ENCODE results near the gene UBN2. TPM values are rescaled to one million over a fixed set of nuclear protein-coding genes. Genes with fewer than 3 reads are reported as not detected.

Gene UBN2
- total and polyA plus RNA-seq, 2 donors from 2014 or later = 2.0 to 22.2 TPM

DNA sequence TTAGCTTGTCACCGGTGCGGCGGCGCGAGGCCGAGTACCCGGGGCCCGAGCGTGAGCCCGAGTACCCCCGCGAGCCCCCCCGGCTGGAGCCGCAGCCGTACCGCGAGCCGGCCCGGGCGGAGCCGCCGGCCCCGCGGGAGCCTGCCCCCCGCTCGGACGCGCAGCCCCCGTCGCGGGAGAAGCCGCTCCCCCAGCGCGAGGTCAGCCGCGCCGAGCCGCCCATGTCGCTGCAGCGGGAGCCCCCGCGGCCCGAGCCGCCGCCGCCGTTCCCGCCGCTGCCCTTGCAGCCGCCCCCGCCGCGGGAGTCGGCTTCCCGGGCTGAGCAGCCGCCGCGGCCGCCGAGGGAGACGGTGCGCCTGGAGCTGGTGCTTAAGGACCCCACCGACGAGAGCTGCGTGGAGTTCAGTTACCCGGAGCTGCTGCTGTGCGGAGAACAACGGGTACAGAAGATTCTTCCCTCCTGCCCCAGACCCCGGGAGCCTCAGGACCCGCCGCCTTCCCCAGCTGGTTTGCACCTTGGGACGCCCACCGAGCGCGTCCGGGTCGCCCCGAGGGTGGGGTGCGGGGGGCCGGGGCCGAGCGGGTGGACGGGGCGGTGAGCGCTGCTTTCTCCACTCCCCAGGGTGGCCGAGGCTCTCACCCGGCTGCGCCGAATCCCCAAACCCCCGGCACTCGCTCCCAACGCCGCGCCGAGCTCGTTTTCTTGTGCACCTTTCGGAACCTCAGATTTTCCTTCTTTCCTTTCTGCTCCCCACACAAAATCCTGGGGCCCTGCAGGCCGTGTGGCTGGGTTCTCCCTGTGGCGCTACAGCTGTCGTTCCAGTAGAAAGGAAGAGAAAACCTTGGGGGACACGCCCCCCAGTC is 708 bp downstream of the UBN2 start:
- intact Hi-C loops (cut with DNase I) = no loop called here
- Histone ChIP-seq H3K27ac (ENCODE audit: low read depth in 2 of 2, low read length in 2 of 2) (peak overlapping the region; percentile 95 to 96), H3K9ac (ENCODE audit: low read length in 3 of 3) (peak overlapping the region; percentile 83 to 95 (median 95)), H3K36me3 (ENCODE audit: control insufficient read depth in 2 of 3, insufficient read depth in 3 of 3, low read length in 3 of 3) (no peaks in the 10 kb centered on the region), H3K4me3 (ENCODE audit: low read length in 3 of 3) (peak overlapping the region; percentile 88 to 96 (median 93)), H3K27me3 (ENCODE audit: control insufficient read depth, insufficient read depth, low read length) (no peaks in the 10 kb centered on the region), H3K4me1 (ENCODE audit: control insufficient read depth in 2 of 3, insufficient read depth in 2 of 3, low read depth in 1 of 3, low read length in 3 of 3) (peaks cover 0 to 7% (median 0%) of the 10 kb centered on the region in 3 donors), H3K9me3 (ENCODE audit: control insufficient read depth in 2 of 3, insufficient read depth in 1 of 3, low read length in 3 of 3) (no peaks in the 10 kb centered on the region)
- DNase-seq (peak; percentile 40 to 81 (median 52)), FAIRE-seq (no peak)
- TF ChIP-seq, protein P1, sequence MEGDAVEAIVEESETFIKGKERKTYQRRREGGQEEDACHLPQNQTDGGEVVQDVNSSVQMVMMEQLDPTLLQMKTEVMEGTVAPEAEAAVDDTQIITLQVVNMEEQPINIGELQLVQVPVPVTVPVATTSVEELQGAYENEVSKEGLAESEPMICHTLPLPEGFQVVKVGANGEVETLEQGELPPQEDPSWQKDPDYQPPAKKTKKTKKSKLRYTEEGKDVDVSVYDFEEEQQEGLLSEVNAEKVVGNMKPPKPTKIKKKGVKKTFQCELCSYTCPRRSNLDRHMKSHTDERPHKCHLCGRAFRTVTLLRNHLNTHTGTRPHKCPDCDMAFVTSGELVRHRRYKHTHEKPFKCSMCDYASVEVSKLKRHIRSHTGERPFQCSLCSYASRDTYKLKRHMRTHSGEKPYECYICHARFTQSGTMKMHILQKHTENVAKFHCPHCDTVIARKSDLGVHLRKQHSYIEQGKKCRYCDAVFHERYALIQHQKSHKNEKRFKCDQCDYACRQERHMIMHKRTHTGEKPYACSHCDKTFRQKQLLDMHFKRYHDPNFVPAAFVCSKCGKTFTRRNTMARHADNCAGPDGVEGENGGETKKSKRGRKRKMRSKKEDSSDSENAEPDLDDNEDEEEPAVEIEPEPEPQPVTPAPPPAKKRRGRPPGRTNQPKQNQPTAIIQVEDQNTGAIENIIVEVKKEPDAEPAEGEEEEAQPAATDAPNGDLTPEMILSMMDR (IDR thresholded peaks at IDR 0.05; ENCODE audit: borderline replicate concordance, extremely low read depth, insufficient read depth) = no peak

DNA sequence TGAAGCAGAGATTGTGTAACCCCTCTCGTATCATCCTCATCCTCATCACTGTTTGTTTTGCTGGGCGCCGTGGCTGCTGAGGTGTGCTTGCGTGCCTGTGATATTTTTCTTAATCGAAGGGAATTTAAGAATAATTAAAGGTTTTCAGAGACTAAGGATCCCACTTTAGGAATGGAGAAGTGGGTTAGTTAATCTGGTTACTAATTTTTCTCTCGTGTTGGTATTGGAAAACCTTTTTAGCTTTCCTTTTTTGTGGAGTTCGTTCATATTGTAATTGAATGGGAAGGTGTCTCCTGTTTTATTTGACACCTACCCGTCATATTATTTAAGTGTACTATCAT is 1.3 kb downstream of the UBN2 start:
- FAIRE-seq (no peak), DNase-seq (no peak)
- TF ChIP-seq, protein P1 (IDR thresholded peaks at IDR 0.05; ENCODE audit: borderline replicate concordance, extremely low read depth, insufficient read depth) = no peak
- Histone ChIP-seq H3K9me3 (ENCODE audit: control insufficient read depth in 2 of 3, insufficient read depth in 1 of 3, low read length in 3 of 3) (no peaks in the 10 kb centered on the region), H3K27ac (ENCODE audit: low read depth in 2 of 2, low read length in 2 of 2) (no peak overlapping the region), H3K36me3 (ENCODE audit: control insufficient read depth in 2 of 3, insufficient read depth in 3 of 3, low read length in 3 of 3) (no peaks in the 10 kb centered on the region), H3K9ac (ENCODE audit: low read length in 3 of 3) (peak overlapping the region; percentile 14 to 53 (median 50)), H3K4me1 (ENCODE audit: control insufficient read depth in 2 of 3, insufficient read depth in 2 of 3, low read depth in 1 of 3, low read length in 3 of 3) (peaks cover 0 to 7% (median 0%) of the 10 kb centered on the region in 3 donors), H3K27me3 (ENCODE audit: control insufficient read depth, insufficient read depth, low read length) (no peaks in the 10 kb centered on the region), H3K4me3 (ENCODE audit: low read length in 3 of 3) (peak overlapping the region; percentile 53 to 74 (median 68))
- intact Hi-C loops (cut with DNase I) = no loop called here

DNA sequence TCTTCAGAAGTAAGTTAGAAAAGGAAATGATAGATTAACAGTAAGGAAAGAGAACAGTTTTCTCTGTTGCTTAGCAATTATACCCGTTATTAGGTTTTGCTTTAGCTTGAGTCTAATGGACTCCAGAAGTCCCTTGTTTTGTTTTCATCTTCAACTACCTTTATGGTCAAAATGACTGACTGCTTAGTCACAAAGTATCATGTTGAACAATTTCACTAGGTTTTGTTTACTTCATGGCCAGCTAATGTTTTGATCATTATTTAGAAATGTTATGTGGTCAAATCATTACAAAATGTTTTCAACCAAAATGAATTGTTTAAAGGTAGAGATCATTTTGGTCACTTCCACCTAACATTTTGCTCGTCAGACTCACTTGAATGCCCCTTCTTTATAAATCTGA is 1.9 kb downstream of the UBN2 start:
- peak overlapping the region in 1 of 3 donors; percentile 53 for H3K9ac ChIP-seq (ENCODE audit: low read length in 3 of 3)
- peak overlapping the region in 1 of 3 donors; percentile 74 for H3K4me3 ChIP-seq (ENCODE audit: low read length in 3 of 3)

More for the DNA sequence above, 1.9 kb downstream of the UBN2 start:
- Histone ChIP-seq H3K4me1 (ENCODE audit: control insufficient read depth in 2 of 3, insufficient read depth in 2 of 3, low read depth in 1 of 3, low read length in 3 of 3) (peaks cover 0 to 7% (median 0%) of the 10 kb centered on the region in 3 donors), H3K27me3 (ENCODE audit: control insufficient read depth, insufficient read depth, low read length) (no peaks in the 10 kb centered on the region), H3K9me3 (ENCODE audit: control insufficient read depth in 2 of 3, insufficient read depth in 1 of 3, low read length in 3 of 3) (no peaks in the 10 kb centered on the region), H3K27ac (ENCODE audit: low read depth in 2 of 2, low read length in 2 of 2) (no peak overlapping the region), H3K36me3 (ENCODE audit: control insufficient read depth in 2 of 3, insufficient read depth in 3 of 3, low read length in 3 of 3) (peaks cover 0 to 5% (median 4%) of the 10 kb centered on the region in 3 donors)
- no peak for FAIRE-seq
- DNase-seq = peak in 1 of 5 donors; percentile 28
- TF ChIP-seq, protein P1 (IDR thresholded peaks at IDR 0.05; ENCODE audit: borderline replicate concordance, extremely low read depth, insufficient read depth) = no peak
- intact Hi-C loops (cut with DNase I) = no loop called here

Measured in kidney (tissue), 14 donors.